Measurements from ENCODE around the gene KCNIP2. TPM values are rescaled to one million over a fixed set of nuclear protein-coding genes. Genes with fewer than 3 reads are reported as not detected.

KCNIP2 gene
- total and polyA plus RNA-seq, 2 of the 4 experiments (the other 2 are of a cell fraction) = under 0.01 to 0.87 TPM

- H2AK5ac ChIP-seq (ENCODE audit: low read depth, low read length) = no peak overlapping the region
- H2AFZ ChIP-seq (replicated peaks; ENCODE audit: low read length, poor library complexity) = no peak overlapping the region
- no peak overlapping the region for H2BK20ac ChIP-seq (ENCODE audit: low read depth, low read length)
- no peak overlapping the region for H3K18ac ChIP-seq (ENCODE audit: low read depth, low read length)
- H3K9me1 ChIP-seq (ENCODE audit: insufficient read depth, low read length) = peaks cover 26% of the 10 kb centered on the region
- H3K23ac ChIP-seq (ENCODE audit: low read depth, low read length) = no peak overlapping the region
- H2BK15ac ChIP-seq (ENCODE audit: low read depth, low read length) = no peak overlapping the region
- no peak overlapping the region for H3K56ac ChIP-seq (ENCODE audit: extremely low read depth, insufficient read depth, low read length)
- ATAC-seq (ENCODE audit: low read depth) = no peak
- ChIA-PET CTCF (no interaction called here), POLR2A (ENCODE audit: unreplicated experiment) (no interaction called here)
- no peak overlapping the region for H3K4me3 ChIP-seq (ENCODE audit: insufficient read depth, low read depth, low read length)
- no peak overlapping the region for H4K5ac ChIP-seq (ENCODE audit: low read depth, low read length)
- peaks cover 6% of the 10 kb centered on the region for H3K4me1 ChIP-seq (ENCODE audit: control insufficient read depth, insufficient read depth, low read length)
- H3K9ac ChIP-seq (ENCODE audit: low read depth, low read length) = no peak overlapping the region
- no peak overlapping the region for H3K4me2 ChIP-seq (ENCODE audit: low read depth, low read length)
- intact Hi-C loops (cut with micrococcal nuclease) = no loop called here
- no peak for DNase-seq
- dilution Hi-C loops (cut with HindIII; ENCODE audit: low sequenced_read_pairs, unreplicated experiment) = no loop called here
- no peak overlapping the region for H2BK5ac ChIP-seq (ENCODE audit: low read depth, low read length, poor library complexity, severe bottlenecking)
- no peak overlapping the region for H2BK120ac ChIP-seq (ENCODE audit: low read depth, low read length)
- no TSS peak for BruUV-seq (replicated peaks)
- H4K8ac ChIP-seq (ENCODE audit: low read depth in 2 of 2, low read length in 2 of 2) = no peak overlapping the region
- H4K20me1 ChIP-seq (ENCODE audit: insufficient read depth, low read length) = peaks cover 8% of the 10 kb centered on the region
- no peak overlapping the region for H4K91ac ChIP-seq (ENCODE audit: insufficient read depth, low read depth, low read length)
- no peak overlapping the region for H3K14ac ChIP-seq (replicated peaks; ENCODE audit: low read depth, low read length)
- WGBS, 2 experiments (ENCODE audit: extremely low coverage in 2 of 2, insufficient read length in 1 of 2) = 100% methylated on average over 2 of the region's 10 CpGs; no CpG with 5 or more reads in 1 of the 2 experiments
- no peaks in the 10 kb centered on the region; the same call in 1 of the 2 replicates for H3K36me3 ChIP-seq (ENCODE audit: control insufficient read depth, insufficient read depth, low read length)
- H3K79me1 ChIP-seq (ENCODE audit: low read depth in 1 of 2, low read length in 2 of 2) = peaks cover 0 to 25% of the 10 kb centered on the region in 2 experiments; a peak in 2 of 4 replicates
- no peak overlapping the region for H2AK9ac ChIP-seq (replicated peaks; ENCODE audit: low read depth, low read length, poor library complexity)
- in situ Hi-C loops (cut with MboI; ENCODE audit: low sequenced_read_pairs) = no loop called here
- no peak overlapping the region for H3K4ac ChIP-seq (ENCODE audit: low read depth, low read length)
- TF ChIP-seq CHD1 (IDR thresholded peaks at IDR 0.05; ENCODE audit: low read depth, low read length) = no peak
- no peak for TF ChIP-seq NFE2L2 (IDR thresholded peaks at IDR 0.05; ENCODE audit: low read depth, low read length)
- TF ChIP-seq MXI1 (IDR thresholded peaks at IDR 0.05; ENCODE audit: borderline replicate concordance, low read depth, low read length) = no peak
- TF ChIP-seq MAFK (IDR thresholded peaks at IDR 0.05; ENCODE audit: low read depth, low read length) = no peak
- no peak for TF ChIP-seq RCOR1 (IDR thresholded peaks at IDR 0.05; ENCODE audit: insufficient replicate concordance, low read length)
- no peak for TF ChIP-seq CTCF (conservative IDR thresholded peaks at IDR 0.05; ENCODE audit: low read depth, low read length)
- no peak for TF ChIP-seq USF2 (IDR thresholded peaks at IDR 0.05; ENCODE audit: low read depth, low read length)
- no peak for TF ChIP-seq MAZ (IDR thresholded peaks at IDR 0.05; ENCODE audit: borderline replicate concordance, low read depth, low read length)
- no peak for TF ChIP-seq SMC3 (IDR thresholded peaks at IDR 0.05; ENCODE audit: low read depth, low read length)
- no peak for TF ChIP-seq FOS (IDR thresholded peaks at IDR 0.05; ENCODE audit: low read depth, low read length)
- no peak for TF ChIP-seq RAD21 (IDR thresholded peaks at IDR 0.05; ENCODE audit: low read length)
- TF ChIP-seq ELK1 (IDR thresholded peaks at IDR 0.05; ENCODE audit: borderline replicate concordance, low read depth, low read length) = no peak
- no peak for TF ChIP-seq POLR2A (IDR thresholded peaks at IDR 0.05; ENCODE audit: low read depth, low read length)
- no peak for TF ChIP-seq BHLHE40 (IDR thresholded peaks at IDR 0.05; ENCODE audit: low read depth, low read length)
- TF ChIP-seq RFX5 (IDR thresholded peaks at IDR 0.05; ENCODE audit: low read depth, low read length) = no peak
- no peak overlapping the region for H3K27ac ChIP-seq (ENCODE audit: insufficient read depth, low read length)
- H3K27me3 ChIP-seq (ENCODE audit: control insufficient read depth, insufficient read depth, low read length) = no peaks in the 10 kb centered on the region
- H3K9me3 ChIP-seq (ENCODE audit: control insufficient read depth, insufficient read depth, low read length) = no peaks in the 10 kb centered on the region
These were observed 15.5 kb downstream of the KCNIP2 start for GRCh38 chr10:101827919-101828600.

Data from IMR-90 (cell line).